Fibroblast of villous mesenchyme (primary cell): ENCODE measurements around the gene LGALS3BP. TPM values are rescaled to one million over a fixed set of nuclear protein-coding genes. Genes with fewer than 3 reads are reported as not detected.

Source experiments
- DNase-seq: peaks from one replicate; pipeline ENCODE4 v3.0.0-alpha.2; 2010; ENCODE audit warnings: low read depth
- H3K4me3 ChIP-seq: 2 replicates; pipeline ENCODE4 v1.5.1; 2011; ENCODE audit warnings: low read depth, mild to moderate bottlenecking, low read length
- CTCF ChIP-seq: IDR thresholded peaks from 2 replicates; pipeline ENCODE4 v1.5.1; 2012; ENCODE audit warnings: low read depth, mild to moderate bottlenecking, low read length; ENCODE audit not compliant: insufficient read depth
- total RNA-seq: library from RNA; depleted of rRNA; stranded (reverse); fragments of >200 nt; gene quantifications from 2 replicates; pipeline ENCODE4 v1.2.3, GENCODE V29; 2012

The LGALS3BP gene
- total RNA-seq, 1 donor, result 297 TPM

- no peak overlapping the region for H3K4me3 ChIP-seq
- peak; percentile 89 for DNase-seq
- peak; percentile 78 for TF ChIP-seq CTCF
These were observed 40.2 kb upstream of the LGALS3BP start for GRCh38 chr17:79019632-79020584.

- TF ChIP-seq CTCF, result no peak
- no peak overlapping the region for H3K4me3 ChIP-seq
- DNase-seq, result no peak
These were observed 39.5 kb upstream of the LGALS3BP start for GRCh38 chr17:79019261-79019631.

- DNase-seq, result no peak
- TF ChIP-seq CTCF, result no peak
- H3K4me3 ChIP-seq, result no peak overlapping the region
These were observed 38.6 kb upstream of the LGALS3BP start for GRCh38 chr17:79018370-79018695.

- no peak for DNase-seq
- no peak overlapping the region for H3K4me3 ChIP-seq
- no peak for TF ChIP-seq CTCF
These were observed 38.0 kb upstream of the LGALS3BP start for GRCh38 chr17:79017546-79018369.

GRCh38 chr17:79014158-79014758, 34.5 kb upstream of the LGALS3BP start:
- no peak for TF ChIP-seq CTCF
- no peak overlapping the region for H3K4me3 ChIP-seq
- no peak for DNase-seq

- no peak for TF ChIP-seq CTCF
- no peak for DNase-seq
- H3K4me3 ChIP-seq, result no peak overlapping the region
These were observed 32.9 kb upstream of the LGALS3BP start for GRCh38 chr17:79012563-79013134.
